ENCODE data around the gene IDI2. TPM values are rescaled to one million over a fixed set of nuclear protein-coding genes. Genes with fewer than 3 reads are reported as not detected.

Gene IDI2
- total RNA-seq, 4 donors from 2014 or later: not detected

- no peak for DNase-seq
- intact Hi-C loops (cut with DNase I): loop anchor here (10.0 kb wide), 1 partner anchor 159 kb away; no protein-coding TSS in a partner anchor
- no peak overlapping the region for H3K27ac ChIP-seq
- no peaks in the 10 kb centered on the region for H3K9me3 ChIP-seq
- H3K27me3 ChIP-seq: no peaks in the 10 kb centered on the region
- H3K4me1 ChIP-seq: peaks cover 20 to 29% of the 10 kb centered on the region in 2 donors
- H3K36me3 ChIP-seq: no peaks in the 10 kb centered on the region
- TF ChIP-seq CTCF (IDR thresholded peaks at IDR 0.05) (no peak), POLR2A (IDR thresholded peaks at IDR 0.05) (no peak)
- H3K4me3 ChIP-seq (replicated peaks in 1 of 3): no peak overlapping the region
- WGBS, 2 donors: 94 to 96% methylated on average over 9 of the region's 9 CpGs
Measured at GRCh38 chr10:983971-984655, 41.5 kb downstream of the IDI2 start.

- Histone ChIP-seq H3K36me3 (no peaks in the 10 kb centered on the region), H3K9me3 (no peaks in the 10 kb centered on the region), H3K4me1 (peaks cover 18 to 27% of the 10 kb centered on the region in 2 donors), H3K27ac (no peak overlapping the region), H3K27me3 (no peaks in the 10 kb centered on the region), H3K4me3 (replicated peaks in 1 of 3) (no peak overlapping the region)
- intact Hi-C loops (cut with DNase I): loop anchor here (10.0 kb wide), 1 partner anchor 159 kb away; no protein-coding TSS in a partner anchor
- 92 to 97% methylated on average over 6 of the region's 6 CpGs for WGBS, 2 donors
- DNase-seq: no peak
- TF ChIP-seq CTCF (IDR thresholded peaks at IDR 0.05) (no peak), POLR2A (IDR thresholded peaks at IDR 0.05) (no peak)
Measured at GRCh38 chr10:983401-983800, 42.3 kb downstream of the IDI2 start.

GRCh38 chr10:980468-981093, 45.1 kb downstream of the IDI2 start:
- intact Hi-C loops (cut with DNase I): loop anchor here (10.0 kb wide), 1 partner anchor 156 kb away; no protein-coding TSS in a partner anchor
- peaks cover under 1 to 7% of the 10 kb centered on the region in 2 donors for H3K4me1 ChIP-seq
- H3K36me3 ChIP-seq: no peaks in the 10 kb centered on the region
- H3K27ac ChIP-seq: no peak overlapping the region
- H3K4me3 ChIP-seq (replicated peaks in 1 of 3): no peak overlapping the region
- 94 to 99% methylated on average over 5 of the region's 5 CpGs for WGBS, 2 donors
- no peaks in the 10 kb centered on the region for H3K27me3 ChIP-seq
- DNase-seq: no peak
- TF ChIP-seq POLR2A (IDR thresholded peaks at IDR 0.05): no peak
- no peaks in the 10 kb centered on the region for H3K9me3 ChIP-seq

GRCh38 chr10:978826-979421, 46.7 kb downstream of the IDI2 start:
- intact Hi-C loops (cut with DNase I): no loop called here
- no peak for DNase-seq
- Histone ChIP-seq H3K27me3 (no peaks in the 10 kb centered on the region), H3K9me3 (no peaks in the 10 kb centered on the region), H3K27ac (no peak overlapping the region), H3K4me3 (replicated peaks in 1 of 3) (no peak overlapping the region), H3K4me1 (peaks cover 10 to 14% of the 10 kb centered on the region in 2 donors), H3K36me3 (no peaks in the 10 kb centered on the region)
- TF ChIP-seq CTCF (IDR thresholded peaks at IDR 0.05): no peak
- no peak for TF ChIP-seq POLR2A (IDR thresholded peaks at IDR 0.05)
- WGBS, 2 donors: 94 to 95% methylated on average over 2 of the region's 2 CpGs

- intact Hi-C loops (cut with DNase I): no loop called here
- 88 to 94% methylated on average over 22 of the region's 22 CpGs for WGBS, 2 donors
- Histone ChIP-seq H3K9me3 (no peaks in the 10 kb centered on the region), H3K36me3 (no peaks in the 10 kb centered on the region), H3K4me1 (peaks cover 28 to 40% of the 10 kb centered on the region in 2 donors), H3K4me3 (replicated peaks in 1 of 3) (no peak overlapping the region), H3K27me3 (no peaks in the 10 kb centered on the region), H3K27ac (no peak overlapping the region)
- TF ChIP-seq CTCF (IDR thresholded peaks at IDR 0.05) (no peak), POLR2A (IDR thresholded peaks at IDR 0.05) (no peak)
- no peak for DNase-seq
Measured at GRCh38 chr10:976316-976715, 49.3 kb downstream of the IDI2 start.

Measured in thyroid gland (tissue), 4 donors.